T-cell (primary cell): ENCODE measurements around the gene MYPN. TPM values are rescaled to one million over a fixed set of nuclear protein-coding genes. Genes with fewer than 3 reads are reported as not detected.

Experiments
- ATAC-seq, 4 experiments: fragments of 200-7000 bp in 3 of 4; fragments of 150-1000 bp in 1 of 4; cut with Tn5 transposase; replicated peaks in 1 of 4; 1 replicate in 3 of 4; 2 replicates in 1 of 4; pipeline ENCODE4 v1.10.0; 2021; ENCODE audit warnings: moderate library complexity in 3 of 4, mild to moderate bottlenecking in 2 of 4, moderate number of reproducible peaks in 1 of 4
- CTCF ChIA-PET, 2 donors: fragments of 300-600 bp; sonication (Branson Sonifier 250); formaldehyde crosslinking; loops; one replicate each; lab custom pipeline; 2022; ENCODE audit warnings: antibody characterized with exemption in 2 of 2; lab: Charles Lee
- POLR2A ChIA-PET, 2 donors: fragments of 300-600 bp; sonication (Branson Sonifier 250); formaldehyde crosslinking; loops; one replicate each; lab custom pipeline; 2022; ENCODE audit warnings: antibody characterized with exemption in 2 of 2; lab: Charles Lee
- DNase-seq, 35 experiments: peaks; one replicate each; pipeline versions ENCODE4 v3.0.0 to v3.0.0-alpha.2; 2013 to 2023
- H3K27ac ChIP-seq: one replicate; pipeline ENCODE4 v1.5.1; 2013; ENCODE audit warnings: low read length
- H3K27me3 ChIP-seq, 2 experiments: replicated peaks in 1 of 2; 1 replicate in 1 of 2; 2 replicates in 1 of 2; pipeline versions ENCODE4 v1.6.1 to v1.7.0; 2013; ENCODE audit warnings: low read length in 1 of 2, mixed read lengths in 1 of 2; ENCODE audit not compliant: control insufficient read depth in 2 of 2, insufficient read depth in 2 of 2; ENCODE audit errors: extremely low read depth in 1 of 2
- H3K36me3 ChIP-seq, 2 donors: 1 replicate in 1 of 2; 2 replicates in 1 of 2; pipeline versions ENCODE4 v1.6.1 to v1.7.0; 2013; ENCODE audit warnings: low read length in 1 of 2; ENCODE audit not compliant: control insufficient read depth in 2 of 2, insufficient read depth in 1 of 2; ENCODE audit errors: extremely low read depth in 1 of 2
- H3K4me1 ChIP-seq, 2 experiments: 1 replicate in 1 of 2; 2 replicates in 1 of 2; pipeline versions ENCODE4 v1.6.1 to v1.7.0; 2013; ENCODE audit warnings: low read length in 2 of 2, mixed read lengths in 1 of 2; ENCODE audit not compliant: insufficient read depth in 2 of 2, control insufficient read depth in 1 of 2; ENCODE audit errors: extremely low read depth in 1 of 2
- H3K4me3 ChIP-seq, 2 donors: 1 replicate in 1 of 2; 2 replicates in 1 of 2; pipeline versions ENCODE4 v1.5.1 to v1.7.0; 2013; ENCODE audit warnings: mild to moderate bottlenecking in 2 of 2, low read length in 1 of 2, moderate library complexity in 1 of 2; ENCODE audit not compliant: control insufficient read depth in 1 of 2; ENCODE audit errors: extremely low read depth in 1 of 2
- H3K9me3 ChIP-seq: 2 replicates; pipeline ENCODE4 v1.7.0; 2013
- H3K27ac Mint-ChIP-seq, 2 donors: one replicate each; pipeline ENCODE4 v1.8.0; 2020 to 2021; ENCODE audit warnings: mild to moderate bottlenecking in 2 of 2, mixed read lengths in 2 of 2
- H3K27me3 Mint-ChIP-seq, 2 donors: one replicate each; pipeline ENCODE4 v1.8.0; 2021 to 2022; ENCODE audit warnings: mixed read lengths in 2 of 2
- H3K36me3 Mint-ChIP-seq: one replicate; pipeline ENCODE4 v1.8.0; 2021; ENCODE audit warnings: mixed read lengths
- H3K4me1 Mint-ChIP-seq, 3 donors: one replicate each; pipeline ENCODE4 v1.8.0; 2020 to 2022; ENCODE audit warnings: mixed read lengths in 3 of 3, mild to moderate bottlenecking in 1 of 3
- H3K4me3 Mint-ChIP-seq, 3 donors: one replicate each; pipeline ENCODE4 v1.8.0; 2020 to 2022; ENCODE audit warnings: mild to moderate bottlenecking in 3 of 3, mixed read lengths in 3 of 3, moderate library complexity in 3 of 3
- H3K9me3 Mint-ChIP-seq, 3 donors: one replicate each; pipeline ENCODE4 v1.8.0; 2020 to 2022; ENCODE audit warnings: mixed read lengths in 3 of 3
- WGBS: methylation state at CpG from one replicate; pipeline ENCODE4 v1.1.5; 2013; ENCODE audit warnings: missing lambda C conversion rate; ENCODE audit not compliant: insufficient coverage; 5-methylcytosine and 5-hydroxymethylcytosine counted together
- total RNA-seq, 35 experiments: library from RNA in 6 of 35; stranded (reverse) in 6 of 35; fragments of 120-200 nt in 1 of 35; gene quantifications; one replicate each; pipeline versions ENCODE4 v1.2.1 to v1.2.4 and lab custom pipeline; 2013 to 2026

The MYPN gene
- total RNA-seq, 5 donors from 2014 or later (not counting 1 experiment from before 2014, with no cell fraction given): not detected

GRCh38 chr10:68253346-68253745, 144.1 kb downstream of the MYPN start:
- DNase-seq: no peak
- peaks cover 3 to 7% of the 10 kb centered on the region in 2 donors for H3K27me3 Mint-ChIP-seq
- no peak overlapping the region for H3K27ac Mint-ChIP-seq
- no peak overlapping the region for H3K4me3 Mint-ChIP-seq
- ATAC-seq: no peak
- no peaks in the 10 kb centered on the region for H3K9me3 Mint-ChIP-seq
- H3K4me1 Mint-ChIP-seq: no peaks in the 10 kb centered on the region
- no peaks in the 10 kb centered on the region for H3K36me3 ChIP-seq
- WGBS: no CpG with 5 or more reads among the region's 1 CpG
- ChIA-PET POLR2A (no interaction called here), CTCF (interaction anchor here (0.5 to 0.7 kb wide), 3 partner anchors 17 to 415 kb away, joined by 3 read pairs; no protein-coding TSS in a partner anchor)
- no peaks in the 10 kb centered on the region for H3K9me3 ChIP-seq
- no peaks in the 10 kb centered on the region for H3K4me1 ChIP-seq
- no peaks in the 10 kb centered on the region for H3K36me3 Mint-ChIP-seq
- H3K27me3 ChIP-seq: peaks cover 0 to 2% of the 10 kb centered on the region in 2 experiments
- H3K27ac ChIP-seq: no peak overlapping the region
- no peak overlapping the region for H3K4me3 ChIP-seq

- CTCF ChIA-PET: no interaction called here
- 87% methylated on average over 6 of the region's 8 CpGs for WGBS
- H3K27ac ChIP-seq: no peak overlapping the region
- peaks cover 2% of the 10 kb centered on the region for H3K9me3 ChIP-seq
- no peak overlapping the region for H3K27ac Mint-ChIP-seq
- POLR2A ChIA-PET: no interaction called here
- H3K27me3 Mint-ChIP-seq: peaks cover 0 to 3% of the 10 kb centered on the region in 2 donors
- peaks cover 0 to 6% (median 4%) of the 10 kb centered on the region in 3 donors for H3K9me3 Mint-ChIP-seq
- H3K4me1 ChIP-seq: no peaks in the 10 kb centered on the region
- DNase-seq (no peak), ATAC-seq (no peak)
- no peaks in the 10 kb centered on the region for H3K36me3 Mint-ChIP-seq
- H3K36me3 ChIP-seq: no peaks in the 10 kb centered on the region
- no peak overlapping the region for H3K4me3 Mint-ChIP-seq
- H3K4me3 ChIP-seq: no peak overlapping the region
- H3K4me1 Mint-ChIP-seq: no peaks in the 10 kb centered on the region
- H3K27me3 ChIP-seq: peaks cover 0 to 16% of the 10 kb centered on the region in 2 experiments
Observed at GRCh38 chr10:68261132-68261856, 152.0 kb downstream of the MYPN start.

Other genes starting within 250 kb of the MYPN start
- 10 to 100 TPM; 41.0 to 58.7 (median 46.7) TPM for gene SIRT1, start 224.8 kb upstream of the MYPN start, total RNA-seq
- gene HERC4, start 34.2 kb upstream of the MYPN start, total RNA-seq: 10 to 100 TPM; 63.0 to 81.6 (median 77.5) TPM
- gene ATOH7, start 122.6 kb downstream of the MYPN start, total RNA-seq: not detected
- gene HNRNPH3, start 222.6 kb downstream of the MYPN start, total RNA-seq: 100 to 1,000 TPM; 128 to 186 (median 137) TPM
- gene PBLD, start 223.4 kb downstream of the MYPN start, total RNA-seq: 1 to 10 TPM; 1.3 to 3.4 (median 1.9) TPM